Neural cell (in vitro differentiated cells): Measurements from ENCODE around the gene MAP3K14. TPM values are rescaled to one million over a fixed set of nuclear protein-coding genes. Genes with fewer than 3 reads are reported as not detected.

ENCODE experiments used
- H2AFZ ChIP-seq: fragments of 200-600, 300-800 bp; sonication (generic), shearing (Covaris generic); 2 replicates; pipeline ENCODE4 v1.6.0; 2014; ENCODE audit warnings: low read depth, mild to moderate bottlenecking, antibody characterized with exemption, low read length, moderate library complexity
- H3F3A ChIP-seq: fragments of 200-600 bp; shearing (Covaris generic); 2 replicates; pipeline ENCODE4 v1.6.1; 2016; ENCODE audit warnings: mild to moderate bottlenecking, moderate library complexity, mixed read lengths, antibody characterized with exemption, low read length; ENCODE audit not compliant: insufficient read depth, poor library complexity, severe bottlenecking
- H3K27ac ChIP-seq: fragments of 200-600, 300-800 bp; sonication (generic), shearing (Covaris generic); 2 replicates; pipeline ENCODE4 v1.5.1; 2014; ENCODE audit warnings: mild to moderate bottlenecking, low read length, moderate library complexity
- H3K27me3 ChIP-seq: fragments of 300-800, 200-600 bp; sonication (generic), shearing (Covaris generic); 2 replicates; pipeline ENCODE4 v1.6.0; 2014; ENCODE audit warnings: mild to moderate bottlenecking, low read depth, low read length, moderate library complexity; ENCODE audit not compliant: insufficient read depth
- H3K36me3 ChIP-seq: fragments of 300-800, 200-600 bp; sonication (generic), shearing (Covaris generic); 2 replicates; pipeline ENCODE4 v1.5.1; 2014; ENCODE audit warnings: mild to moderate bottlenecking, antibody characterized with exemption, low read length, moderate library complexity; ENCODE audit not compliant: insufficient read depth
- H3K4me2 ChIP-seq: fragments of 300-800, 200-600 bp; sonication (generic), shearing (Covaris generic); 2 replicates; pipeline ENCODE4 v1.6.0; 2014; ENCODE audit warnings: mild to moderate bottlenecking, low read length
- H3K4me3 ChIP-seq: fragments of 300-800, 200-600 bp; sonication (generic), shearing (Covaris generic); 2 replicates; pipeline ENCODE4 v1.5.1; 2014; ENCODE audit warnings: mild to moderate bottlenecking, low read length, moderate library complexity
- H3K79me2 ChIP-seq: fragments of 200-600 bp; shearing (Covaris generic); replicated peaks from 2 replicates; pipeline ENCODE4 v1.6.0; 2014; ENCODE audit warnings: mild to moderate bottlenecking, low read length, moderate library complexity; ENCODE audit not compliant: insufficient read depth
- H3K9ac ChIP-seq: fragments of 300-800, 200-600 bp; sonication (generic), shearing (Covaris generic); 2 replicates; pipeline ENCODE4 v1.6.1; 2016; ENCODE audit warnings: mild to moderate bottlenecking, low read length, mixed read lengths
- H3K9me2 ChIP-seq: fragments of 200-600 bp; shearing (Covaris generic); 2 replicates; pipeline ENCODE4 v1.6.1; 2016; ENCODE audit warnings: mild to moderate bottlenecking, low read length, mixed read lengths; ENCODE audit not compliant: insufficient read depth
- H3K9me3 ChIP-seq: fragments of 200-600, 300-800 bp; sonication (generic), shearing (Covaris generic); 2 replicates; pipeline ENCODE4 v1.6.1; 2016; ENCODE audit warnings: mild to moderate bottlenecking, mixed run types, low read length, moderate library complexity, mixed read lengths
- H4K20me1 ChIP-seq: fragments of 200-600 bp; shearing (Covaris generic); 2 replicates; pipeline ENCODE4 v1.6.1; 2016; ENCODE audit warnings: mild to moderate bottlenecking, mixed run types; ENCODE audit not compliant: insufficient read depth
- EP300 ChIP-seq: fragments of 450-650 bp; conservative IDR thresholded peaks from 2 replicates; pipeline ENCODE4 v1.6.1; 2014; ENCODE audit warnings: antibody characterized with exemption, mild to moderate bottlenecking, moderate library complexity; ENCODE audit not compliant: poor library complexity, severe bottlenecking
- EZH2 ChIP-seq: fragments of 200-600, 300-800 bp; shearing (Covaris generic), sonication (generic); IDR thresholded peaks from 2 replicates; pipeline ENCODE4 v1.6.1; 2014; ENCODE audit warnings: antibody characterized with exemption, low read length, borderline replicate concordance, mild to moderate bottlenecking; ENCODE audit not compliant: insufficient read depth, poor library complexity, severe bottlenecking
- MXI1 ChIP-seq: fragments of 450-650 bp; conservative IDR thresholded peaks from 2 replicates; pipeline ENCODE4 v1.6.1; 2014; ENCODE audit warnings: antibody characterized with exemption, mild to moderate bottlenecking; ENCODE audit not compliant: poor library complexity, severe bottlenecking
- POLR2AphosphoS5 ChIP-seq: IDR thresholded peaks from 2 replicates; pipeline ENCODE4 v1.6.1; 2012
- RAD21 ChIP-seq: fragments of 450-650 bp; conservative IDR thresholded peaks from 2 replicates; pipeline ENCODE4 v1.6.1; 2014; ENCODE audit warnings: antibody characterized with exemption, mild to moderate bottlenecking, moderate library complexity
- SMC3 ChIP-seq: fragments of 450-650 bp; conservative IDR thresholded peaks from 2 replicates; pipeline ENCODE4 v1.6.1; 2014; ENCODE audit warnings: antibody characterized with exemption, mild to moderate bottlenecking, moderate library complexity; ENCODE audit not compliant: poor library complexity
- TAF1 ChIP-seq: IDR thresholded peaks from 2 replicates; pipeline ENCODE4 v1.6.1; 2012; ENCODE audit warnings: low read depth
- polyA plus RNA-seq: library from polyadenylated mRNA; depleted of rRNA; stranded (reverse); fragments of >200 nt; gene quantifications from 2 replicates; pipeline ENCODE4 v1.2.3, GENCODE V29; 2014
- TF ChIP-seq, protein P1 (sequence below): fragments of 450-650 bp; IDR thresholded peaks from 2 replicates; pipeline ENCODE4 v1.5.1; 2014; ENCODE audit warnings: antibody characterized with exemption, mild to moderate bottlenecking, moderate library complexity; ENCODE audit not compliant: poor library complexity, severe bottlenecking
- TF ChIP-seq, protein P2 (sequence below): IDR thresholded peaks from 2 replicates; pipeline ENCODE4 v1.6.1; 2012; ENCODE audit warnings: borderline replicate concordance

Gene MAP3K14
- polyA plus RNA-seq, 1 donor from 2014 or later, result 6.7 TPM

DNA sequence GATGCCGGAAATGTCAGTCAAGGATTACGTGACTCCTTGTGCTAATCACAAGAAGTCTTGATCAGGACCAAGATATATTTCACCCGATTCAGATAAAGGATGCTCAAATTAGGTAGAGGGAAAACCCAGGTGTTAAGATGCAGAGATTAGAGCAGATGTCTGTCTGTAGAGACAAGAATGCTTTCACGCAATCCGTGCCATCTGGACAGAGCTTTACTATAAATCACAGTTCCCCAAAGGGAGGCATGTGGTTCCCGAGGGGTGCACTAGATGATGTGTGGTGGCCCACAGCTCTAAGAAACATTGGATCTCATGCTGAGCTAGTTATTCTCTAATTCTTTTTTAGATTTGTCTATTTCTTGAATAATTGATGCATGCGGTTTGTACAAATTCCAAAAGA, 9.8 kb upstream of the MAP3K14 start:
- Histone ChIP-seq H3K9ac (no peak overlapping the region), H3K4me2 (no peak overlapping the region)

DNA sequence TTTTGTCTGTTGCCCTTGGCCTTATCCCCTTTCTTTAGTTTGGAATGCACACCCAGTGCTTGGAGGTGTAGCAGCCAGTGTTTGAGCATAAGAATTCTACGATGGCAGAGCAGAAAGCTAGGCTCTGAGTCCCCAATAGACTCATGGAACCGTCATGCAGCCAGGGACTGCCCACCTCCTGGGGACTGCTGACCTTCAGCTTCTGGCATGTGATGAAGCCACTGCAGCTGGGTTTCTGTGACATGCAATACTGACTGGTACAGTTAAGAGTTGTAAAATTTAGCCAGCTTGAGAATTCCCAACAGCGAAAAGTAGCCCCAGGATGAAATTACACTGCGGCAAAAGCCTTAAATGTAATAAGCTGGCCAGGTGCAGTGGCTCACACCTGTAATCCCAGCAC, 9.0 kb upstream of the MAP3K14 start:
- Histone ChIP-seq H3K27ac (no peak overlapping the region), H3K4me2 (no peak overlapping the region), H3K4me3 (no peak overlapping the region), H3K79me2 (no peaks in the 10 kb centered on the region), H3F3A (no peaks in the 10 kb centered on the region), H3K9me2 (no peaks in the 10 kb centered on the region), H3K36me3 (no peaks in the 10 kb centered on the region), H4K20me1 (no peaks in the 10 kb centered on the region), H3K9ac (no peak overlapping the region), H3K27me3 (no peaks in the 10 kb centered on the region), H2AFZ (no peak overlapping the region), H3K9me3 (no peaks in the 10 kb centered on the region)
- TF ChIP-seq, protein P1, sequence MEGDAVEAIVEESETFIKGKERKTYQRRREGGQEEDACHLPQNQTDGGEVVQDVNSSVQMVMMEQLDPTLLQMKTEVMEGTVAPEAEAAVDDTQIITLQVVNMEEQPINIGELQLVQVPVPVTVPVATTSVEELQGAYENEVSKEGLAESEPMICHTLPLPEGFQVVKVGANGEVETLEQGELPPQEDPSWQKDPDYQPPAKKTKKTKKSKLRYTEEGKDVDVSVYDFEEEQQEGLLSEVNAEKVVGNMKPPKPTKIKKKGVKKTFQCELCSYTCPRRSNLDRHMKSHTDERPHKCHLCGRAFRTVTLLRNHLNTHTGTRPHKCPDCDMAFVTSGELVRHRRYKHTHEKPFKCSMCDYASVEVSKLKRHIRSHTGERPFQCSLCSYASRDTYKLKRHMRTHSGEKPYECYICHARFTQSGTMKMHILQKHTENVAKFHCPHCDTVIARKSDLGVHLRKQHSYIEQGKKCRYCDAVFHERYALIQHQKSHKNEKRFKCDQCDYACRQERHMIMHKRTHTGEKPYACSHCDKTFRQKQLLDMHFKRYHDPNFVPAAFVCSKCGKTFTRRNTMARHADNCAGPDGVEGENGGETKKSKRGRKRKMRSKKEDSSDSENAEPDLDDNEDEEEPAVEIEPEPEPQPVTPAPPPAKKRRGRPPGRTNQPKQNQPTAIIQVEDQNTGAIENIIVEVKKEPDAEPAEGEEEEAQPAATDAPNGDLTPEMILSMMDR, result no peak
- TF ChIP-seq SMC3, result no peak
- TF ChIP-seq RAD21, result no peak
- no peak for TF ChIP-seq TAF1
- TF ChIP-seq MXI1, result no peak
- TF ChIP-seq, protein P2, sequence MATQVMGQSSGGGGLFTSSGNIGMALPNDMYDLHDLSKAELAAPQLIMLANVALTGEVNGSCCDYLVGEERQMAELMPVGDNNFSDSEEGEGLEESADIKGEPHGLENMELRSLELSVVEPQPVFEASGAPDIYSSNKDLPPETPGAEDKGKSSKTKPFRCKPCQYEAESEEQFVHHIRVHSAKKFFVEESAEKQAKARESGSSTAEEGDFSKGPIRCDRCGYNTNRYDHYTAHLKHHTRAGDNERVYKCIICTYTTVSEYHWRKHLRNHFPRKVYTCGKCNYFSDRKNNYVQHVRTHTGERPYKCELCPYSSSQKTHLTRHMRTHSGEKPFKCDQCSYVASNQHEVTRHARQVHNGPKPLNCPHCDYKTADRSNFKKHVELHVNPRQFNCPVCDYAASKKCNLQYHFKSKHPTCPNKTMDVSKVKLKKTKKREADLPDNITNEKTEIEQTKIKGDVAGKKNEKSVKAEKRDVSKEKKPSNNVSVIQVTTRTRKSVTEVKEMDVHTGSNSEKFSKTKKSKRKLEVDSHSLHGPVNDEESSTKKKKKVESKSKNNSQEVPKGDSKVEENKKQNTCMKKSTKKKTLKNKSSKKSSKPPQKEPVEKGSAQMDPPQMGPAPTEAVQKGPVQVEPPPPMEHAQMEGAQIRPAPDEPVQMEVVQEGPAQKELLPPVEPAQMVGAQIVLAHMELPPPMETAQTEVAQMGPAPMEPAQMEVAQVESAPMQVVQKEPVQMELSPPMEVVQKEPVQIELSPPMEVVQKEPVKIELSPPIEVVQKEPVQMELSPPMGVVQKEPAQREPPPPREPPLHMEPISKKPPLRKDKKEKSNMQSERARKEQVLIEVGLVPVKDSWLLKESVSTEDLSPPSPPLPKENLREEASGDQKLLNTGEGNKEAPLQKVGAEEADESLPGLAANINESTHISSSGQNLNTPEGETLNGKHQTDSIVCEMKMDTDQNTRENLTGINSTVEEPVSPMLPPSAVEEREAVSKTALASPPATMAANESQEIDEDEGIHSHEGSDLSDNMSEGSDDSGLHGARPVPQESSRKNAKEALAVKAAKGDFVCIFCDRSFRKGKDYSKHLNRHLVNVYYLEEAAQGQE, result no peak
- TF ChIP-seq EZH2, result no peak
- TF ChIP-seq POLR2AphosphoS5, result no peak
- TF ChIP-seq EP300, result no peak

More for the DNA sequence above, 9.8 kb upstream of the MAP3K14 start:
- no peaks in the 10 kb centered on the region for H3K79me2 ChIP-seq
- no peaks in the 10 kb centered on the region for H3K36me3 ChIP-seq
- no peaks in the 10 kb centered on the region for H3K9me2 ChIP-seq
- no peak overlapping the region for H2AFZ ChIP-seq
- H3K9me3 ChIP-seq, result no peaks in the 10 kb centered on the region
- H3K27ac ChIP-seq, result no peak overlapping the region
- H4K20me1 ChIP-seq, result no peaks in the 10 kb centered on the region
- no peaks in the 10 kb centered on the region for H3K27me3 ChIP-seq
- H3F3A ChIP-seq, result no peaks in the 10 kb centered on the region
- no peak for TF ChIP-seq MXI1
- no peak for TF ChIP-seq RAD21
- no peak for TF ChIP-seq POLR2AphosphoS5
- TF ChIP-seq SMC3, result no peak
- TF ChIP-seq, protein P1, result no peak
- no peak for TF ChIP-seq TAF1
- TF ChIP-seq, protein P2, result no peak
- TF ChIP-seq EZH2, result no peak
- TF ChIP-seq EP300, result no peak
- H3K4me3 ChIP-seq, result no peak overlapping the region
